Uterus (tissue), 2 donors: Measurements from ENCODE around the gene RRAS2.

ENCODE experiments used
- POLR2A ChIP-seq, 2 donors: fragments of 450-650 bp; IDR thresholded peaks; one replicate each; pipeline ENCODE4 v1.6.1; 2016; ENCODE audit warnings: antibody characterized with exemption in 2 of 2, mild to moderate bottlenecking in 1 of 2, moderate library complexity in 1 of 2
- TF ChIP-seq, protein P1 (sequence below), 4 experiments: fragments of 200-600 bp in 2 of 4; fragments of 450-650 bp in 2 of 4; sonication (generic) in 2 of 4; IDR thresholded peaks; one replicate each; pipeline ENCODE4 v1.5.1; 2016 to 2019; ENCODE audit warnings: antibody characterized with exemption in 4 of 4, mild to moderate bottlenecking in 2 of 4, moderate library complexity in 1 of 4

DNA sequence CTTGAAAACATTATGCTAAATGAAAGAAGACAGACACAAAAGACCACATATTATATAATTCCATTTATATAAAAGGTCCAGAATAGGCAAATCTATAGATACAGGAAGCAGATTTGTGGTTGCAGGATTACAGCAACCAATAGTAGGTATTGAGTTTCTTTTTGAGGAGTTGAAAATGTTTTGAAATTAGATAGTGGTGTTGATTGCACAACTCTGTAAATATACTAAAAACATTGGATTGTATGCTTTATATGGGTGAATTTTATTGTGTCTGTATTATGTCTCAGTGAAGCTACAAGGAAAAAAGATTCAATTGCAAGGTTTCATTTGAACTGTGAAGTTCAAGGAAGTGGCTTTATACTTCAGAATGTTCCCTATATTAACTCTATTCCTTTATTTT, 3.0 kb upstream of the RRAS2 start:
- TF ChIP-seq, protein P1, sequence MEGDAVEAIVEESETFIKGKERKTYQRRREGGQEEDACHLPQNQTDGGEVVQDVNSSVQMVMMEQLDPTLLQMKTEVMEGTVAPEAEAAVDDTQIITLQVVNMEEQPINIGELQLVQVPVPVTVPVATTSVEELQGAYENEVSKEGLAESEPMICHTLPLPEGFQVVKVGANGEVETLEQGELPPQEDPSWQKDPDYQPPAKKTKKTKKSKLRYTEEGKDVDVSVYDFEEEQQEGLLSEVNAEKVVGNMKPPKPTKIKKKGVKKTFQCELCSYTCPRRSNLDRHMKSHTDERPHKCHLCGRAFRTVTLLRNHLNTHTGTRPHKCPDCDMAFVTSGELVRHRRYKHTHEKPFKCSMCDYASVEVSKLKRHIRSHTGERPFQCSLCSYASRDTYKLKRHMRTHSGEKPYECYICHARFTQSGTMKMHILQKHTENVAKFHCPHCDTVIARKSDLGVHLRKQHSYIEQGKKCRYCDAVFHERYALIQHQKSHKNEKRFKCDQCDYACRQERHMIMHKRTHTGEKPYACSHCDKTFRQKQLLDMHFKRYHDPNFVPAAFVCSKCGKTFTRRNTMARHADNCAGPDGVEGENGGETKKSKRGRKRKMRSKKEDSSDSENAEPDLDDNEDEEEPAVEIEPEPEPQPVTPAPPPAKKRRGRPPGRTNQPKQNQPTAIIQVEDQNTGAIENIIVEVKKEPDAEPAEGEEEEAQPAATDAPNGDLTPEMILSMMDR (IDR thresholded peaks at IDR 0.05) = no peak
- no peak for TF ChIP-seq POLR2A (IDR thresholded peaks at IDR 0.05)
